SK-N-MC (cell line): ENCODE results near the gene PPP1CC.

Source experiments
- EZH2 ChIP-seq: fragments of 200-600 bp; sonication (generic); IDR thresholded peaks from one replicate; pipeline ENCODE4 v1.6.1; 2017; ENCODE audit warnings: antibody characterized with exemption
- FOXP2 ChIP-seq: optimal IDR thresholded peaks from 2 replicates; pipeline ENCODE3; 2011; ENCODE audit warnings: mild to moderate bottlenecking, moderate library complexity; ENCODE audit not compliant: insufficient read depth; ENCODE audit errors: extremely low read length, control extremely low read depth
- POLR2AphosphoS5 ChIP-seq: IDR thresholded peaks from 2 replicates; pipeline ENCODE4 v1.6.1; 2012; ENCODE audit warnings: mild to moderate bottlenecking, low read depth, low read length, borderline replicate concordance

- TF ChIP-seq EZH2 (no peak), POLR2AphosphoS5 (no peak), FOXP2 (no peak)
Measured at GRCh38 chr12:110705309-110705708, 37.4 kb downstream of the PPP1CC start.
